Stimulated activated CD4-positive, alpha-beta T cell treated with anti-CD3 and anti-CD28 coated beads, Interleukin-15, amount 100 ng/mL, for 48 hours (primary cell): ENCODE measurements around the gene ADAMTS14.

Experiments used
- DNase-seq, 2 donors: peaks; one replicate each; pipeline ENCODE4 v3.0.0-alpha.2; 2020; ENCODE audit warnings: low read depth in 2 of 2

ADAMTS14 gene

DNA sequence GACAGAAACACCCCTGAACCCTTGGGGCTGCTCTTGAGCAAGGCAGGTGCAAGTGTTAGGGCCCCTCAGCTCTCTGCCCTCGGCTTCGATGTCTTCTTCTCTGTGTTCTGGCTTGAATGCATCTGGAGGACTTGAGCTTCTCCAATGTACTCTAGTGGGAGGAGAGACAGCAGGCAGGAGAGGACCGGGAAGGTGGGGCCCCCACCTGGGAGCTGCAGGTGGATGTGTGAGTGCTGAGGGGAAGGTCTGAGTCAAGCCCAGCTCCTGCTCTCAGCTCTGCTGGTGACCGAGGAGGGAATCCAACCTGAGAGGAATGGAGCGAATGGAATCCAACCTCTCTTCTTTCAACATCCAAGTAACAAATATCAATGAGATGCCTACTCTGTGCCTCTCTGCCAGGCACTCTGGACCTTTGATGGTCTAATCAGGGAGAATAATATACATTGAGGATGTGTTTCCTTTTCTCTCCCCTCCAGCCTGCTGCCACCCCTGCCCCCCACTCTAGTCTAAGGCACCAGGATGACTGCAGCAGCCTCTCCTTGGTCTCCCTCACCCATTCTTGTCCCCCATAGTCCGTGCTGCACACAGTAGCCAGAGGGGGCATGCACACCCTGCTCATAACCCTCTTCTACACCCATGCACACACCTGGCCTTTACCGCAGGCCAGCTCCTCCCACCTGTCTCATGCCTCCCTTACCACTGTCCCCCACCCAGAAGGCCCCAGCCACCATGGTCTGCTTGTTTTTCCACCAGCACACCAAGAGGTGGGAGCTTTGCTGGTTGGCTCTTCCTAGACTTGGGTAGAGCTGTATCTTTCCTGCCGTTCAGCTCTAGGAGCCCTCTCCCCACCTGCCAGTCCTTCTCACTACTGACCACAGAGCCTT lies 99.2 kb downstream of the ADAMTS14 start:
- DNase-seq, result no peak

- DNase-seq, result no peak
These were observed 100.3 kb downstream of the ADAMTS14 start for GRCh38 chr10:70772627-70773026.

GRCh38 chr10:70773461-70773860 lies 101.2 kb downstream of the ADAMTS14 start:
- no peak for DNase-seq

DNA sequence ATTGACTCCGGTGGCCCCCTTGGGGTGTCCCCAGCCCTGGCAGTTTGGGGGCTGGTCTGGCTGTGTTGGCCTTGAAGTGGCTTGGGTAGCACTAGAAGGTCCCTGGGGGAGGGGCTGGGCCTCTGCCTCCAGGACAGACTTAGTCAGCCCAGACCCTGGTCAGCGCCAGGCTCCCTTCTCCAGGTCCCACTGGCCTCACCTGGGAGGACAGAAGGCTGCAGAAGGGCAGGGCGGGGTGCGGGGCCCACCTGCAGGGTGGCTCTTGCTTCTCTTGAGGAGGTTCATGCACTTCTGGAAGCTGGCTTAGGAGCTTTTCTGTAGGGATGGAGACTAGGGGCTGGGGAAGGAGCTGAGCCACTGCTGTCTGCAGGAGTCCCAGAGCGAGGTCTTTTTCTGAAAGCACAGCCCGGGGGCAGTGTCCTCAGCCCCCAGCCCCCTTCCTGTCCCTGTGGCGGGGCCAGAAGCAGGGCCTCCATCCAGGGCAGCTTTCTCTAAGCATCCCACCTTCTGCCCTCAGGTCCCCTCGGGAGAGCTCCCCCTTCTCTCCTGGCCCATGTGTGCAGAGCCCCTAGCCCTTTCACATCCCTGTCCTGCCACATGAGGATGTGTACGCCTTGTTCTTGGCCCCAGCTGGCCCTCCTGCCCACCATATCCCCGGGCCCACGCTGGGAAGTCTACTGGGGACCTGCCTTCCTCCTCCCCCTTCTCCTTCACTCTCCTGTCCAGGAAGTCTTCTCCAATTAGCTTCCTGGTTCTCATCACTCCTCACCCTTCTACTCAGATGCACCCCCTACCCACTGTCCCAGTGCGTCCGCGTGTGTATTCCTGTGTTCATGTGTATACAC lies 101.9 kb downstream of the ADAMTS14 start:
- DNase-seq, result no peak

DNA sequence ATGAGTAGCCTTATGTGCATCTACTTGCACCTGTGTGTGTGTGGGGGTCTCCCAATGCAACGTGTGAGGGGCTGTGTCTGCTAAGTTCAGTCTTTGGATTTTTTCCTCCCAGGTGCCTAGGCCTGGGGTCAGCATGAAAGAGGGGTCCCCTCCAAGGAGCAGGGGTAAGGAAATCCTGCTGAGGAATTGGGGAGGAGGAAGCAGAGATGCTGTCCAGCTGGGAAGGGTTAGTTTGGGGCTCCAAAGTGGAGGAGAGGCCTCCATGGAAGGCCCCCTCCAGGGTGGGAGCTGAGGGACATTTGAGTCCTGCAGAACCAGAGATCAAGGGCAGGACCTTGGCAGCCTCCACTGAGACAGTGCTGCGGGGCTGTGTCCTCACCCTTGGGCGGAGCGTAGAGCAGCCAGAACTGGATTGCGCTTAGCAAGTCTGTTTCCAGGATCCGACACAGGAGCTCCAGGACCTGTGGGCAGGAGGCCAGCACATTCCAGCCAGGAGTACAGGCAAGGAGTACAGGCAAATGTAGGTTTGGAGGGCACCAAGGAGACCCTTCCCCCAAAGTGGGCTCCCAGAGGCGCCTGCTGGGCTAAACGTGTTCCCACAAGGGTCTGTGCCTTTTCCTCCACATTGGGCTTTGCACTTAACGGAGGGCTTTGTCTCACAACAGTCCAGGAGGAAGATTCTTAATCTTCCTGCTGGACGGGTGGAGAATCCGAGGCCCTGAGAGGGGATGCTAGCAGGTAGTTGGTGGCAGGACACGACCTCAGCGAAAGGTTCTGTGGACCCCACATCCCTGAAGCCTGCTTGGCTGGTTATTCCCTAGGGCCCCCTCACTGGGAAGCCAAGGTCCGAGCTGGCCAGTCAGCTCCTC lies 102.7 kb downstream of the ADAMTS14 start:
- no peak for DNase-seq

GRCh38 chr10:70775679-70776454 lies 103.6 kb downstream of the ADAMTS14 start:
- DNase-seq, result no peak

GRCh38 chr10:70776455-70777005 lies 104.2 kb downstream of the ADAMTS14 start:
- no peak for DNase-seq

- no peak for DNase-seq
These were observed 105.0 kb downstream of the ADAMTS14 start for GRCh38 chr10:70777063-70777875.

GRCh38 chr10:70778267-70778924 lies 106.1 kb downstream of the ADAMTS14 start:
- DNase-seq, result no peak

GRCh38 chr10:70779088-70779487 lies 106.8 kb downstream of the ADAMTS14 start:
- no peak for DNase-seq

DNA sequence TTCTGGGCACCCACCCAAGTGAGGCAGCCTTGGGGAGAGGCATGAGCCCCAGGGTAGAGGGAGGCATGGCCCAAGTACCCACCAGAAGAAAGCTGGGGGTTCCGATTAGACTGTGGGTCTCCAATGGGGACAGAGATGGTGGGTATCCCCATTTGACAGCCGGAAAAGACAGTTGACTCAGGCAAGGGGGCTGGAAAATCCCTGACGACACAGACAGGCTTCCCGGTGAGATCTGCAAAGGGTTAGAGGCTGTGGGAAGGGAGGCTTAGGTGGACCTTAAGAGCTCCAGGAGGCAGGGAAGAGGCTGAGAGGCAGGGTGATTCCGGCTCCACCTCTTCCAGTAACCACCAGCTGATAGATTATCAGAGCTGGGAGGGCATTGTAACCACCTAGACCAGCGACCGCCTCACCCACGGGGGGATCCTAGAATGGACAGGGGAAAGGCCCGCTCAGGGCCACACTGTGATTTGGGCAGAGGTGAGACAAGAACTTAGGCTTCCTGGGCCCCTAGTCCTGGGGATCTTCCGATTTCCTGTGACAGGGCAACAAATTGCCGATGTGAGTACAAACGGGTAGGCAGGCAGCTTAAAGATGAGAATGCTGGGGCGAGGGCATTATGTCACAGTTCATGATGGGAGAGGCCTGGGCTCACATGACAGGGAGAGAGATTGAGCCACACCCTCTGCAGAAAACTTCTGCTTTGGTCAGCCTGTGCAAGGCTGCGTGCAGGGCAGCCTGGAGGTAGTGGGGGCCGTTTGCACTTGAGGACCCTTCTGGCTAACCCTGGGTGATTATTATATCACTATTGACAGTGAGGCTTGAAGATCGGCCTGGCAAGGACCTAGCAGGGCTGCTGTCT lies 107.4 kb downstream of the ADAMTS14 start:
- DNase-seq, result no peak

DNA sequence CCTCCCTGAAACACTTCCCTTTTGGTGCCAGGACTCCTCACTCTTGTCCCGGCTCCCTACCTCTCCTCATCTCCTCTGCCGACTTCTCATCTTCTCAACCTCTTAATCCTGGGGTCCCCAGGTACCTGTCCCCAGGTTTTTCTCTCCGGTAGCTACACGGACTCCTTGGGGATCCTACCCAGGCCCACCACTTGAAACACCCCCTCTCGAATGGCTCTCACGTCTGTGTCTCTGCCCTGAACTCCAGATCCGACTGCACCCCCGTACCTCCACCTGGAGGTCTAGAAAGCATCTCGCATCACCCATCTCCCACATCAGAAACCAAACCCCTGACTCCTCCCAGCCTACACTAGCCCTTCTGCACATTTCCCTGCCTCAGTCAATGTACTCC lies 108.1 kb downstream of the ADAMTS14 start:
- no peak for DNase-seq

DNA sequence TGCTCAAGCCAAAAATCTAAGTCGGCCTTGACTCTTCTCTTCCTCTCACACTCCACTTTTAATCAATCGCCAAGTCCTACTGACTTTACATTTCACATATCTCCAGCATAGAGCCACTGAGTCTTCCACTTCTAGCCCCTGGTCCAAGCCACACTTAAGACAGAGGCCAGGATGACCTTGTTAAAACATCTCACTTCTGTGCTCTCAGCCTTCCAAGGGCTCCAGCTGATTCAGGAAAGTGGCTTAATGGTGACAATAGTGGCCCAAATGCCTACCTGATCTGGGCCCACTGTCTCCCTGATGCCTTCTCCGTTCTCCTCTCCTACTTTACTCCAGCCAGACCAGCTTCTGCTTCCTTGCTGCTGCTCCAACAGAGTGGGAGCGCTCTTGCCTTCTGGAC lies 108.5 kb downstream of the ADAMTS14 start:
- DNase-seq, result no peak

DNA sequence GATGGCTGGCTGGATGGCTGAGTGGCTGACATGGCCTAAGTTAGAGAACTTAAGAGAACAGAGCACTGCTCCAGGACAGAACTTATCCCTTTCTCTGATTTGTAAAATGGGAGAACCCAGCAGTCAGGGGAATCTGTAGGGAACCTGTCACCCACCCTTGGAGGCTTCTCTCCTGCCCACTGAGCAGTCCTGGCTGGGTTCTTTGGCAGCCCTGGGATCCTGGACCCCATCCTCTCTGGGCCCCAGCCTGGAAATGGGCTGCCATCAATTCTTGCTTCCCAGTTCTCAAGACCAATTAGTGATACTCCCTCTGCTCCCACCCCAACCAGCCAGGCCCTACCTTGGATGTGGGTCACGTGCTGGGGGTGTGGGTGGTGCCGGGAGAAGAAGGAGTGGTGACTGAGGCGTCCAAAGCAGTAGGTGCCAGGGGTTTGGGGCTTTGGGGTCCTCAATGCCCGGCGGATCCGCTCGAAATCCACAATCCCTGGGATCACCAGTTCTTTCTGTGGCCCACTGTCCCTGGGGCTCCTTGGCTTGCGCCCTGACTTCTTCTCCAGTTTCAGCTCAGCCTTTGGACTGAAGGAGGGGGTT lies 109.2 kb downstream of the ADAMTS14 start:
- no peak for DNase-seq

GRCh38 chr10:70782086-70782745 lies 109.9 kb downstream of the ADAMTS14 start:
- no peak for DNase-seq

DNA sequence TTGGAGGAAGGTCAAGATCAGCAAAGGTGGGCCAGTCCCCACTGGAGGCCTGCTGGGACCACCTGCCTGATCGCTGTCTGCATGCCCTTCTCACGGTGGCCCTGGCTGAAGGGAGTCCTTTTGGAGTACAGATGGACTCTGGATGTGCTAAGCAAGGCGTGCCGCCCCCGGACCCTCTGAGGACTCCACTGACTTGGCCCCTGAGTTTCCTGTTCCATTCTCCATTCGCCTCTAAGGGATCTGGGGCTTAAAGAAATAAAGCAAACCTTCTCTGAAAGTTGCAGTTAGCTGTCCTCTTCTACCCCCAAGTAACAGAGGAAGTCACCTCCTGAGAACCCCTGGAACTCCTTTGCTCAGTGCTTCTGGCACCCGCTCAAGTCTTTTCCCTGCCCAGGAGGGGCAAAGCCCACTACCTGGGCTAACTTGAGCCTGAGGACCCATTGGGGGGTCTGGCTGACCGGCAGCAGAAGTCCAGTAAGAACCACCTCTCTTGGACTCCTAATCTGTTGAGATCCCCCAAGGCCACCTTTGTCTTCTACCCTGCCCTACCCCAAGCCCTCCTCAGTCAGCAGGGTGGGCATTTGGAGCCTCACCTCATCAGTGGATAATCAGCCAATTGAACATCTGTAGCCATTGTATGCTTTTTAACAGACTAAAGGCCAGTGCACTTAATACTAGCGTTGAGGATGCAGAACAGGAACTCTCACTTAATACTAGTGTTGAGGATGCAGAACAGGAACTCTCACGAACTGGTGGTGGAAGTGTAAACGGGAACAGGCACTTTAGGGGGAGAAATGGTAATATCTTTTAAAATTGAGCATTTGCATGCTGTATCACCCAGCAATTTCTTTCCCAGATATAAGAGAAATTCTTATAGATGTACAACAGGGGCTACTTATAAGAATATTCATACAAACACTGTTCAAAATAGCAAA lies 110.7 kb downstream of the ADAMTS14 start:
- DNase-seq, result no peak
